ENCODE measurements around the gene NXPE3.

NXPE3 gene

DNA sequence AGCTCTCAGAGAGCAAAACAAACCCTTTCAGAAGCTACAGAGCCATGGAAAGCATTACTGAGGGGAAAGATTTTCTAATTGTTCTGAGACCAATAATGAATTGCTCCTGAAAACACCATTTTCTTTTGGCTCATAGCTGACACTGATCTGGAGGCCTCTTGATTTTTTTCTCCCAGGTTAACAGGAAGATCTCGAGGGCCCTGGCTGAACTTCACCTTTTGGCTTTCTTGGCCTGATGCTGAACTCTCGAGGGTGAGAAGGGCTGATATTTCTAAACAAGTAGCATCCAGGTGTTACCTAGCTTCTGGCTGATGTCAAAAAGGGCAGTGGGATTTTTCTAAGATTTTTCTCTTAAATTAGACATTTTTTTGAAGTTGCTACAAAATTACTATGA, 50.4 kb downstream of the NXPE3 start:
- TF ChIP-seq ZNF274 (IDR thresholded peaks at IDR 0.05; ENCODE audit: low read depth, low read length), result no peak
- H3K4me3 ChIP-seq (ENCODE audit: low read length), result peak overlapping the region; percentile 92

DNA sequence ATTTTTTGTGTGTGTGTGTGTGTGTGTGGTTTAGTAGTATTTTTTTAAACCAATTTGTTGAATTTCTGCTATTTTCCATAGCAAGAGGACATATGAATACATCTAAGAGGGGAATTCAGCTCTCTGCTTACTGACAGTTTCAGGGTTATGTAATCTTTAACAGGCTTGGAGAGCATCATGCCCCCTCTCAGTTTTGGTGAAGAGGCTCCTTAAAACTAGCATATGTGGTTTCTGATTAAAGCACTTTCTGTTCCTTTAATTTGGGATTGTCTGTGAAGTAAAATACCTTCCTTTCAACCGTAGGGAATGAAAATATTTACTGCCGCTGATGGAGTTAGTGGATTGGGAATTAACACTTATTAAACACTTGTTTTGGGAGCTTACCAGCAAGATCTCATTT, 50.9 kb downstream of the NXPE3 start:
- TF ChIP-seq ZNF274 (IDR thresholded peaks at IDR 0.05; ENCODE audit: low read depth, low read length), result no peak
- H3K4me3 ChIP-seq (ENCODE audit: low read length), result peak overlapping the region; percentile 92

DNA sequence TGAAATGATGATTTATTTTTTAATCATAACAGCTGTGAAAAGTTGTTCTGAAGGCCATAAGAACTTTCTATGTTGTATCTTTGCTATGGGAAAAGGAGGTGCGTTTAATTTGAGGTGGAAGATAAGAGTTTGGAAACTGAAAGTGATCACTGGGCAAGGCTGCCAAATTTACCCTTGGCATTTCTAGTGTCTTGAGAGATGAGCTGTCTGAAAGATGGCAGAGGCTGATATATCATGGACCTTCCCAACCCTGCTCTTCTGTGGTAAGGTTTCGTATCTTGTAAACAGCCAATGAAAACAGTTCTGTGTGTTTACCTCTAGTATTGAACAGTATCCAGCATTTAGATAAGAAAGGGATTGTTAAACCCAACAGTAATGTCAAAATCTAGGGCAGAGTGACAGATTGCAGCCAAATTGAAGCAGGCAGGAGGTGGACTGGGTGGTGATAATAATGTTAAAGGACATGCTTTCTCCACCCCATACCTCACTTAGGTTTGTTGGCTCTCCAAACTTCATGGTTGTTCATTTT, 54.5 kb downstream of the NXPE3 start:
- peak overlapping the region; percentile 19 for H3K4me3 ChIP-seq (ENCODE audit: low read length)
- no peak for TF ChIP-seq ZNF274 (IDR thresholded peaks at IDR 0.05; ENCODE audit: low read depth, low read length)

DNA sequence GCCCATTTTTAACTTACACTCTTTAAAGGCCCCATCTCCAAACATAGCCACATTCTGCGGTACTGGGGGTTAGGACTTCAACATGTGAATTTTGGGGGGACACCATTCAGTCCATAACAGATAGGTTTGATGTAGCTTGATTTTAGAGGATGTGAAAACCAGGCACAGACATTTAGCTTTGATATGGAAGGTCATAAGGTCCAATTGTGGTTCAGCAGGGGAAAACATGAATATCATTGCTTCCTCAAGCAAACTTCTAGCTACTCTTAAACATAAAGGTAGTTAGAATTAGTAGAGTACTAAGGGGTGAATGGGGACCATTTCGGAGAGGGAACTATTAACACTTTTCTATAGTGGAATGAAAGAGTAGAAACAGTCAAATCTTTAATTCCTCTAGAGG, 56.7 kb downstream of the NXPE3 start:
- H3K4me3 ChIP-seq (ENCODE audit: low read length), result no peak overlapping the region

DNA sequence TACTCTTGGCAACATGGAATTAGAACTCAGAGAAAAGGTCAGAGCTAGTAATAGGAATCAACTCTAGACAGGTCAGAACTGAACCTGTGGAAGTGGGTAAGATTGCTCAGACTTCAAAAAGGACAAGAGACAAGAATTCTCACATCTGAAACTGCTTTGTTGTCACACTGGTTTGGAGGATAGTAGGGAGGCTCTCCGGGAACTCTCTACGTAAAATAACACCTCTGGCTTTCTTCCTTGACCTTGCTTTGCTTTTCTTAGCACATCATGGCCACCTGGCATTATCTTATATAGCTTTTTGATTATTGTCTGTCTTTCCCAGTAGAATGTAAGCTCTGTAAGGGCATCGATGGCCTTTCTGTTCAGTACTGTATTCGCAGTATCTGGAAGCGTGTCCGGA, 57.1 kb downstream of the NXPE3 start:
- TF ChIP-seq ZNF274 (IDR thresholded peaks at IDR 0.05; ENCODE audit: low read depth, low read length), result no peak

More for the DNA sequence above, 56.7 kb downstream of the NXPE3 start:
- TF ChIP-seq ZNF274 (IDR thresholded peaks at IDR 0.05; ENCODE audit: low read depth, low read length), result no peak

DNA sequence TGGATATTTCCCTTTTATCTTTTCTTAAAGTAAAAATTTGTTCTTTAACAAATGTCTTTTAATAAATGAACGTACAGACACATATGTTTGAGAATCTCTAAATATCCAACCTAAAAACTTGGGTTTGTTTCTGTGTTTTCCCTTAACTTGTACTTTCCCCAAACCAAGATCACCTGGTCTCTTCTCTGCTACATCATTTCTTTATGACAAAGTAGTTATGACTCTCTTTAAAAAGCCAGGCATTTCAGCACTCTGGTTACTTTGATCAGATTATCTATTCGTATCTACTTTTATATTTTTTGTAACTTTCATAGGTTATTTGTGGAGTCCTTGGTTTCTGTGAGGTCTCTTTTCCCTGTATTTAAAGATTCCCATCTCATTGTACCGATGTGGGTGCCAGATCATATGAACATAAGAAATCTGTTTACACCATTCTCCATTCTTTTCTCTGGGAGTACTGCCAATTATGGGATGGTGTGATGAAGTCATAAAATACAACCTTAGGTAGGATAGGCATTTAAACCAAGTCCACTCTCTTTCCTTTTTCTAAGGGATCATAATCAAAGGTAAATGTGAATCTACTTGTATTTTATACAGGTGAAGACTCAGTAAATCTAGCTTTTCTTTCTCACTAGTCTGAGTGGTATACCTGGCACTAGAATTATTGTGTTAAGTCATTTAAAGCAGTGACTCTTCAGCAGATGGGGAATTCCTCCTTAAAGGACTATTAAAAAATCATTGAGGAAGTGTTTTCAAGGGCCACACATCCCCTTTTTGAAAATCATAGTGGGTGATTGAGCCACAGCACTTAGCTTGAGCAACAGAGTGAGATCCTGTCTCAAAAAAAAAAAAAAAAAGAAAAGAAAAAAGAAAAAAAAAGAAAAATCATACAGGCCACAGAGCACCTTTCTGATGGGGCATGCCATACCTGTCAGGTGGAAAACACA, 57.9 kb downstream of the NXPE3 start:
- TF ChIP-seq ZNF274 (IDR thresholded peaks at IDR 0.05; ENCODE audit: low read depth, low read length), result no peak
- H3K4me3 ChIP-seq (ENCODE audit: low read length), result no peak overlapping the region

More for the DNA sequence above, 57.1 kb downstream of the NXPE3 start:
- no peak overlapping the region for H3K4me3 ChIP-seq (ENCODE audit: low read length)

DNA sequence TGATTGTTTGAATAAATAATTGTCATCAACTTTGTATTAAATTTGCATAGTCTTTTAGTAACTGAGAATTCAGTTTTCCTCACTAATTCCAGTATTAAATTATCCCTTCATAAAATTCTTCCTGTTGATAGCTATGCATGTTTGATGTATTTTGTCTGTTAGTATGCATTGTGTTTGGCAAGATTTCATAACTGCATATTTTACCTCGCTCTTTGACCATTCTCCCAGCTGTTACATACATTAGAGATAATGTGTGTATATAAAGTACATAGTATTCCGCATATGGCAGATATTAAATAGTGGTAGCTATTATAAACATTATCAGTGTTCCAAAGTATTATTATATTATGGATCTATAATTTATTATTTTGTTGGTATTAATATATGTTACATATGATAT, 59.7 kb downstream of the NXPE3 start:
- TF ChIP-seq ZNF274 (IDR thresholded peaks at IDR 0.05; ENCODE audit: low read depth, low read length), result no peak

DNA sequence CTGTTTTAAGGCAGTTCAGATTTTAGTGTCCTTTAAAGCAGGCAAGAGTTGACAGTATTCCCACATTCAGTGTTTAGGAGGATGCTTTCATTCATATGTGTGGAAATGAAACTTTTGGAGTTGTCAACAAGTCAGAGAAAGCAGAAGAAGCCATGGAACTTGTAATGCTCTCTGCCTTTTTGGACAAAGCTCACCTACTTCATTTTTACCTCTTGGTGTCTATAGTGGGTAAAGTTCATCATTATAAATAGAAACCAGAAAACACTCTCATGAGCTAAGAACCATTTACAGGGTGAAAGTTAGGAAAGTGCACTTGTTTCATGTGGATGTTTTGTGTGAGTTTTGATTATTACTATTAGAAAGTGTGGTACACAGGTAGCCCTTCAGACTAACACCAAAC, 61.1 kb downstream of the NXPE3 start:
- no peak overlapping the region for H3K4me3 ChIP-seq (ENCODE audit: low read length)
- no peak for TF ChIP-seq ZNF274 (IDR thresholded peaks at IDR 0.05; ENCODE audit: low read depth, low read length)

More for the DNA sequence above, 59.7 kb downstream of the NXPE3 start:
- H3K4me3 ChIP-seq (ENCODE audit: low read length), result no peak overlapping the region

DNA sequence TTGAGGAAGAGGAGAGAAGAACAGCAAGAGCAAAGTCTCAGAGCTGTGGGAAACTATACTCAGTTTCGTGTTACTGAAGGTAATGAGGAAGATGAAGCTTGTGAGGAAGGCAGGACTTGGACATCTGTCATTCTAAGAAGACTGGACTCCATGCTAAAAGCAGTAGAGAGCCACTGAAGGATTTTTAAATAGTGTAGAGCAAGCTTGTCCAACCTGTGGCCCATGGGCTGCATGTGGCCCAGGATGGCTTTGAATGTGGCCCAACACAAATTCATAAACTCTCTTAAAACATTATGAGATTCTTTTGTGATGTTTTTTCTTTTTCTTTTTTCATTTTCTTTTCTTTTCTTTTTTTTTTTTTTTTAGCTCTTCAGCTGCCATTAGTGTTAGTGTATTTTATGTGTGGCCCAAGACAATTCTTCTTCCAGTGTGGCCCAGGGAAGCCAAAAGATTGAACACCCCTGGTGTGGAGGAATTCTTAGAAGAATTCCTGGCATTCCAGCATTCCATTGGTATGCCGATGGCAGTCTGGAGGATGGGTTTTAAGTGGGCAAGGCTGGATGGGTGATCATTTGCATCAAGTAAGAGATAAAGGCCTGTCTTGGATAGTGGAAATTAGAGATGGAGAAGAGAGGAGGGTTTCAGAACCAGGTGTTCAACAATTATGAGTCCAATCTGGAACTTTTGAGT, 63.4 kb downstream of the NXPE3 start:
- H3K4me3 ChIP-seq (ENCODE audit: low read length), result no peak overlapping the region
- TF ChIP-seq ZNF274 (IDR thresholded peaks at IDR 0.05; ENCODE audit: low read depth, low read length), result no peak

DNA sequence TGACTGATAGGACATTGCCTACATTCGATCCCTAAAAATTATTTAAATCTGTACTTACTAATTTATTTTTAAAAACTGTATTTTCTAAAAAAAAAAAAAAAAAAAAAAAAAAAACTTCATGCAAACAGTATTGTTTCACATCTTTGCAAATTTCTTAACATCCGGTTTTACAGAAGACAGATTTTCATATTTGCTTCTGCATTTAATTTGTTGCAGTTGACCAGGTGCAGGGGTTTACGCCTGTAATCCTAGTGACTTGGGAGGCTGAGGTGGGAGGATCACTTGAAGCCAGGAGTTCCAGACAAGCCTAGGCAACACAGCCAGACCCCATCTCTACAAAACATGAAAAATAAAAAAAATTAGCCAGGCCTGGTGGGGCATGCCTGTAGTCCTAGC, 63.9 kb downstream of the NXPE3 start:
- H3K4me3 ChIP-seq (ENCODE audit: low read length), result no peak overlapping the region
- no peak for TF ChIP-seq ZNF274 (IDR thresholded peaks at IDR 0.05; ENCODE audit: low read depth, low read length)

DNA sequence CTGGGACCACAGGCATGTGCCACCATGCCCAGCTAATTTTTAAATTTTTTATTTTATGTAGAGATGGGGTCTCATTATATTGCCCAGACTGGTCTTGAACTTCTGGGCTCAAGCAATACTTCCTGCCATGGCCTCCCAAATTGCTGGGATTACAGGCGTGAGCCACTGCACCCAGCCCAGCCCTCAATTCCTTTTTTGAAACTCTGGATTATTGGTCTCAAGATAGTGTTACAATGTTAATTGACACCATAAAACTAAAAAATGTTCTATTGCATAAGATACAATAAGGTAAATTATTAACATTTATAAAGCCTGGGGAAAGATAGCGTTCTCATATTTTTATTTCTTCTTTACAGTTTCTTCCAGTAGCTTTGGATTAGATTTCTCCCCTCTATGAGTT, 66.4 kb downstream of the NXPE3 start:
- H3K4me3 ChIP-seq (ENCODE audit: low read length), result no peak overlapping the region
- no peak for TF ChIP-seq ZNF274 (IDR thresholded peaks at IDR 0.05; ENCODE audit: low read depth, low read length)

DNA sequence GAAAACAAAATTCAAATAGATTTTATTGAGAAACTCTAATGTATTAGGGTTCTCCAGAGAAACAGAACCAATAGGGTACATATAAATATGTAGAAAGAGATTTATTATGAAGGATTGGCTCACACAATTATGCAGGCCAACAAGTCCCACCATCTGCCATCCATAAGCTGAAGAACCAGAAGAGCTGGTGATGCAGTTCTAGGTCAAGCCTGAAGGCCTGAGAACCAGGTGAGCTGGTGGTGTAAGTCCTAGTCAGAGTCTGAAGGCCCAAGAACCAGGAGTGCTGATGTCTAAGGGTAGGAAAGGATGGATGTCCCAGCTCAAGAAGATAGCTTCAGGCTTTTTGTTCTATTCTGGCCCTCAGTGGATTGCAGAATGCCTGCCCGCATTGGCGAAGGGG, 67.7 kb downstream of the NXPE3 start:
- no peak overlapping the region for H3K4me3 ChIP-seq (ENCODE audit: low read length)
- TF ChIP-seq ZNF274 (IDR thresholded peaks at IDR 0.05; ENCODE audit: low read depth, low read length), result no peak

DNA sequence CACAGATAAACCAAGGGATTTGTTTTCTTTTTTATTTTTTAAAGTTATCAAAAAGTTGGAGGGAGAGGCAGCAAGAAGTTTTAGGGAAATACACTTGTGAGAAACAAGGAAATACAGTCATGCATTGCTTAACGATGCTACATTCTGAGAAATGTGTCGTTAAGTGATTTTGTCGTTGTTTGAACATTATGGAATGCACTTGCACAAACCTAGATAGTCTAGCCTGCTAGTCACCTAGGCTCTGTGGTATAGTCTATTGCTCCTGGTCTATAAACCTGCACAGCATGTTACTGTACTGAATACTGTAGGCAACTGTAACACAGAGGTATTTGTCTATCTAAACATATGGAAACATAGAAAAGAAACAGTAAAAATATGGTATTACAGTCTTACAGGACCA, 68.3 kb downstream of the NXPE3 start:
- no peak overlapping the region for H3K4me3 ChIP-seq (ENCODE audit: low read length)
- no peak for TF ChIP-seq ZNF274 (IDR thresholded peaks at IDR 0.05; ENCODE audit: low read depth, low read length)

DNA sequence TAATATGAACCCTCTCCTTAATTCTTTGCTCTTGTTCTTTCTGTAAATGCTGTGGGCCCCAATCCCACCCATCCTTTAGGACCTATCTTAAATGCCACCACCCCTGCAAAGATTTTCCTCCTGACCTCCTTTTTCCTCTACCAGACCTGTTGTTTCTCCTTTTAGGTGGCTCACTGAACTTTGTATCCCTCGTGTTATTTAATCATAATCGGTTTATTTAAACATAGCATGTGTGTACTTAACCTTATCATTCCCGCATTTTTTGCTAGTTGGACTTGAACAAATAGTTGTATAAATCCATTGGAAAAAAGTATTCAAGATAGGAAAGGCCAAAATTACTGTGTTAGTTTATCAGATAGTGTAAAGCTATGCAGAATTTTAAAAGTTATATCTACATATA, 69.3 kb downstream of the NXPE3 start:
- H3K4me3 ChIP-seq (ENCODE audit: low read length), result no peak overlapping the region
- TF ChIP-seq ZNF274 (IDR thresholded peaks at IDR 0.05; ENCODE audit: low read depth, low read length), result no peak

Data from GM08714 (cell line).